ENCODE data around the gene KISS1. TPM values are rescaled to one million over a fixed set of nuclear protein-coding genes. Genes with fewer than 3 reads are reported as not detected.

The KISS1 gene
- total RNA-seq: not detected
- polyA plus RNA-seq: 1 to 10 TPM in 1 of 2 donors, under 1 TPM in 1; 0.25 to 3.4 TPM
- long read RNA-seq, donor 1: 0 reads
- long read RNA-seq, donor 2: 0 reads
- long read RNA-seq, donor 3: 0 reads
- long read RNA-seq, donor 4: 0 reads
- long read RNA-seq, donor 5, partial matches to known transcripts: 0 of 1 reads
- long read RNA-seq, donor 5, other reads (novel, unspliced or antisense): 0 of 1 reads

- 48 to 69% methylated on average over 18 of the region's 18 CpGs for WGBS, 2 donors
- no peak within 1 kb of the TSS for H3K4me3 ChIP-seq
- DNase-seq (no peak), ATAC-seq (ENCODE audit: insufficient read depth, low FRiP score) (no peak)
- peaks cover 0 to 8% (median 0%) of the 10 kb centered on the region in 3 donors for H3K27me3 ChIP-seq (ENCODE audit: control insufficient read depth in 3 of 3, insufficient read depth in 3 of 3, low read length in 2 of 3)
- TF ChIP-seq CTCF (IDR thresholded peaks at IDR 0.05; ENCODE audit: control extremely low read depth, extremely low read depth): no peak
- peaks cover 0 to 14% (median 0%) of the 10 kb centered on the region in 5 donors for H3K4me1 ChIP-seq (ENCODE audit: control insufficient read depth in 5 of 5, insufficient read depth in 5 of 5, low read length in 5 of 5)
- no peaks in the 10 kb centered on the region for H3K36me3 ChIP-seq (ENCODE audit: control insufficient read depth in 4 of 4, insufficient read depth in 4 of 4, low read length in 4 of 4)
- no peak within 1 kb of the TSS for H3K27ac ChIP-seq (ENCODE audit: low read depth in 1 of 2, low read length in 1 of 2)
- peaks cover 0 to 6% (median 0%) of the 10 kb centered on the region in 4 donors for H3K9me3 ChIP-seq (ENCODE audit: control insufficient read depth in 4 of 4, insufficient read depth in 3 of 4, low read length in 3 of 4)
- H3K9ac ChIP-seq (ENCODE audit: insufficient read depth in 1 of 2, low read length in 2 of 2): no peak within 1 kb of the TSS
These were observed at the start of gene KISS1 for GRCh38 chr1:204196068-204196795. TSS of gene KISS1 (minus strand) at chr1:204196491. CDS start at chr1:204192876, 3,615 bp downstream.

GRCh38 chr1:204242920-204243319 lies 46.6 kb upstream of the KISS1 start:
- DNase-seq: no peak
- TF ChIP-seq CTCF (IDR thresholded peaks at IDR 0.05; ENCODE audit: control extremely low read depth, extremely low read depth): no peak
- H3K27ac ChIP-seq (ENCODE audit: low read depth in 1 of 2, low read length in 1 of 2): no peak overlapping the region
- no peaks in the 10 kb centered on the region for H3K9me3 ChIP-seq (ENCODE audit: control insufficient read depth in 4 of 4, insufficient read depth in 3 of 4, low read length in 3 of 4)
- no peak for ATAC-seq (ENCODE audit: insufficient read depth, low FRiP score)
- WGBS, 2 donors: 97% methylated on average over 10 of the region's 10 CpGs
- no peak overlapping the region for H3K4me3 ChIP-seq
- no peaks in the 10 kb centered on the region for H3K27me3 ChIP-seq (ENCODE audit: control insufficient read depth in 3 of 3, insufficient read depth in 3 of 3, low read length in 2 of 3)
- no peaks in the 10 kb centered on the region for H3K4me1 ChIP-seq (ENCODE audit: control insufficient read depth in 5 of 5, insufficient read depth in 5 of 5, low read length in 5 of 5)
- H3K36me3 ChIP-seq (ENCODE audit: control insufficient read depth in 4 of 4, insufficient read depth in 4 of 4, low read length in 4 of 4): peaks cover 0 to 4% (median 3%) of the 10 kb centered on the region in 4 donors
- H3K9ac ChIP-seq (ENCODE audit: insufficient read depth in 1 of 2, low read length in 2 of 2): no peak overlapping the region

GRCh38 chr1:204241914-204242313 lies 45.6 kb upstream of the KISS1 start:
- H3K36me3 ChIP-seq (ENCODE audit: control insufficient read depth in 4 of 4, insufficient read depth in 4 of 4, low read length in 4 of 4): peaks cover 0 to 4% (median 3%) of the 10 kb centered on the region in 4 donors
- H3K27me3 ChIP-seq (ENCODE audit: control insufficient read depth in 3 of 3, insufficient read depth in 3 of 3, low read length in 2 of 3): no peaks in the 10 kb centered on the region
- no peak overlapping the region for H3K9ac ChIP-seq (ENCODE audit: insufficient read depth in 1 of 2, low read length in 2 of 2)
- no peak overlapping the region for H3K4me3 ChIP-seq
- WGBS, 2 donors: 97% methylated on average over 5 of the region's 5 CpGs
- no peak for ATAC-seq (ENCODE audit: insufficient read depth, low FRiP score)
- no peak for DNase-seq
- H3K4me1 ChIP-seq (ENCODE audit: control insufficient read depth in 5 of 5, insufficient read depth in 5 of 5, low read length in 5 of 5): no peaks in the 10 kb centered on the region
- no peak overlapping the region for H3K27ac ChIP-seq (ENCODE audit: low read depth in 1 of 2, low read length in 1 of 2)
- H3K9me3 ChIP-seq (ENCODE audit: control insufficient read depth in 4 of 4, insufficient read depth in 3 of 4, low read length in 3 of 4): no peaks in the 10 kb centered on the region
- TF ChIP-seq CTCF (IDR thresholded peaks at IDR 0.05; ENCODE audit: control extremely low read depth, extremely low read depth): no peak

Measured in lung (tissue), 16 donors.